SK-N-MC (cell line): ENCODE measurements around the gene UNC119B.

Experiments
- EZH2 ChIP-seq: fragments of 200-600 bp; sonication (generic); IDR thresholded peaks from one replicate; pipeline ENCODE4 v1.6.1; 2017; ENCODE audit warnings: antibody characterized with exemption
- POLR2AphosphoS5 ChIP-seq: IDR thresholded peaks from 2 replicates; pipeline ENCODE4 v1.6.1; 2012; ENCODE audit warnings: mild to moderate bottlenecking, low read depth, low read length, borderline replicate concordance

GRCh38 chr12:120766566-120766965 is 56.3 kb downstream of the UNC119B start:
- TF ChIP-seq POLR2AphosphoS5 (no peak), EZH2 (no peak)
